ENCODE results near the gene FAM32A.

DNA sequence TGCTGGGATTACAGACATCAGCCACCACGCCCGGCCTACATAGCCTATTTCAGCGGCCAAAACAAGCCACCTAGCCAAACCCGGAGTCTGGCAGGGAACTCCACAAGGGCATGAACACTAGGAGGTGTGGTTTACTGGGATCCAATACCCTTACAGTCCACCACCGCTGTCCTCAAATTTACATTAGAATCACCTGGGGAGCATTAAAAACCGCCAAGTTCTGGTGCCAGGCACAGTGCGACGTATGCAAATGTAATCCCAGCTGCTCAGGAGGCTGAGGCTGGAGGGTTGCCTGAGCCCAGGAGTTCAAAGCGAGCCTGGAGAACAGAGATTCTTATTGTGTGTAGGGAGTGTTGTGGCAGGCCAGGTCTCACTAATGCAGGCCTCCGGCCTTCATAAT is 8.3 kb downstream of the FAM32A start:
- TF ChIP-seq CTCF (conservative IDR thresholded peaks at IDR 0.05 in 1 of 2, IDR thresholded peaks at IDR 0.05 in 1 of 2; ENCODE audit: low read depth in 1 of 2, low read length in 2 of 2) (no peak), EZH2 (IDR thresholded peaks at IDR 0.05; ENCODE audit: low read length, missing control alignments) (no peak)
